AG10803 (cell line): Measurements from ENCODE around the gene PSORS1C2.
"Not testable (repeated sequence)": the region's sequence is repeated elsewhere in the genome, so short reads cannot be mapped to it uniquely, and the experiment has no call there.

ENCODE experiments used
- DNase-seq: peaks from one replicate; pipeline ENCODE4 v3.0.0; 2010; ENCODE audit warnings: low read depth
- H3K4me3 ChIP-seq: 2 replicates; pipeline ENCODE4 v1.5.1; 2011; ENCODE audit warnings: mild to moderate bottlenecking, low read length, control low read depth
- CTCF ChIP-seq: conservative IDR thresholded peaks from 2 replicates; pipeline ENCODE4 v1.5.1; 2011; ENCODE audit warnings: mild to moderate bottlenecking, low read length, control low read depth, inconsistent platforms

The PSORS1C2 gene

DNA sequence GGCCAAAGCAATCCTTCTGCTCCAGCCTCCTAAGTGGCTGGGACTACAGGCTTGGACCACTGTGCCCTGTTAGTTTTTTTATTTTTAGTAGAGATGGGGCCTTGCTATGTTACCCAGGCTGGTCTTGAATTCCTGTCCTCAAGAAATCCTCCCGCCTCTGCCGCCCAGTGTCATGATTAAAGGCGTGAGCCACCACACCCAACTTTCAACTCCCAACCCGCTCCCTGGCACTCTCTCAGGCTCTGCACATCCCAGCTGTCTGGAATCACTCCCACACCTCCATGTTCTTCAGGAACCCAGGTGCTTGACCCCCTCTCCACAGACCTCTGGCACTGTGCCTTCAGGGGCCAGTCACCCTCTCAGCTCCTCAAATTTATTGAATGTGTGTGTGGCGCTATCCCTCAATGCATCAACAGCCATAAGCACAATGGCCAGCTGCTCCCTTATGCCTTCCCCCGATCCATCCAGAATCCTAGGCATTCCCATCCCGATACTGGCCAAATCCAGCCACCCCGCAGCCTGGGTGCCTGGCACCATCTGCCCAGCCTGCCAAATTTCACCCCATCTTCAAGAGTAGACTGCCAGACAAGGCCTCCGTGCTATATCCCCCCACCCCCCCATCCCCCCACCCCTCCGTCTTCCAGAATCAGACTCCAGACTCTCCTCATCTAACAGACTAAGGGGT lies 32.3 kb upstream of the PSORS1C2 start:
- DNase-seq, result no peak
- H3K4me3 ChIP-seq, result no peak overlapping the region
- TF ChIP-seq CTCF, result no peak

DNA sequence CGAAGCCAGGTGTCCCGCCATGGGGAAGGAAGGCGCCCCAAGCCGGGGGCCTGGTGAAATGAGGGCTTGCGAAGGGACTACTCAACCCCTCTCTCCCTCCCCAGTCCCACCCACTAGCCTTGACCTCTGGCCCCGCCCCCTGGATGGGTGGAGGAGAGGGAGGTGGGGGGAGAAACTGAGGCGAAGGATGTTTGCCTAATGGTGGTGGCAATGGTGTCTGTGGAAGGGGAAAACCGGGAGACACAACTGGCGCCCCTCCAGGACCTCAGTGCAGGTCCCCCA lies 31.7 kb upstream of the PSORS1C2 start, which contains the start of gene POU5F1:
TSS of gene POU5F1 (minus strand) at position 83 of the 282 bp plus-strand sequence. CDS start at position 21, 62 bp downstream.
- H3K4me3 ChIP-seq, result no peak within 1 kb of the TSS
- no peak for DNase-seq
- no peak for TF ChIP-seq CTCF

DNA sequence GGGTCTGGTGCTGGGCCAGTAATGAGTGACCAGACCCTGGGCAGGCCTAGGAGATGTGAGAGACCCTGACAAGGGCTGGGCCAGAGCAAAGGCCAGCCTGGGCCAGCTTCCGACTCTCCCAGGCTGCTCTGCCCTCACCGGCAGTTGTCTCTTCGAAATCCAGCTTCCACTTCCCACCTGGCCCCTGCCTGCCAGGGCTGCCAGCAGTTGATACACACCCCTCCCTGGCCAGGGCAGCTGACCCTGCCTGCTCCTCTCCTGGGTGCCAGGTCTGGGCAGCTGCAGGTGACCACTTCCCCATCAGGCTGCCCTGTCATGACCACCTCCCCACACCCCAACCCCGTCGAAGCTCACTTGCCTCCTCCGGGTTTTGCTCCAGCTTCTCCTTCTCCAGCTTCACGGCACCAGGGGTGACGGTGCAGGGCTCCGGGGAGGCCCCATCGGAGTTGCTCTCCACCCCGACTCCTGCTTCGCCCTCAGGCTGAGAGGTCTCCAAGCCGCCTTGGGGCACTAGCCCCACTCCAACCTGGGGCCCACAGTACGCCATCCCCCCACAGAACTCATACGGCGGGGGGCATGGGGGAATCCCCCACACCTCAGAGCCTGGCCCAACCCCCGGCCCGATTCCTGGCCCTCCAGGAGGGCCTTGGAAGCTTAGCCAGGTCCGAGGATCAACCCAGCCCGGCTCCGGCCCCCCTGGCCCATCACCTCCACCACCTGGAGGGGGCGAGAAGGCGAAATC lies 31.2 kb upstream of the PSORS1C2 start:
- not testable (repeated sequence) for DNase-seq, H3K4me3 ChIP-seq

DNA sequence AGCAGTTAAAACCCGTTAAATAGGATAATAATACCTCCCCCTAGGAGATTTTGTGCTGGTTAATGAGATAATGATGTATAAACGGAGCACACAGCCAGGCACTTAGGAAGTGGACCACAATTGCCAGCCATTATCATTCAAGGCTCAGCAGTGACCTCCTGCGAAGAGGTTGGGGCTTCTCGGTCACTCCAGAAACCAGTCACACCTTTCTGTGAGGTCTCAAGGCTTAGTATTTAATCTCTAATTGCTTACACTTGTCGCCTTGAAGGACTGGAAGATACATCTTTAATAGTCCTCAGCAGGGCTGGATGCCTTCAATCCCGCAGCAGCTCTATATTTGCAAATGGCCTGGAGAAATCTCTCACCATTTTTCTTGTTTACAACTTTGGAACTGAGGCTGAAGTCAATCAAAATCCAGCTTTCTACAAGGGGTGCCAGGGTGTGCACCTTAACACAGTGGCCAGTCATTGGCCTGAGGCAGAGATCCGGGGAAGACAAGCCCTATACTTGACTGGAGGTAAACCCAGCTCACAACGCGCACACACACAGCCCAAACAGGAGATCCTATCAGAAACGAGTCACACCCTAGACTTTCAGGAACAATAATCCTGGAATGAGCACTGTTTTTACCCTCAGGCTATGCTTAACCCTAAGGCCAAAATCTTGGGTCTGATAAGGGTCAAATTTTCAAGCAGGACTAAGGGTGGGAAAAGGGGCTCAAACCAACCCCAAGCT lies 30.4 kb upstream of the PSORS1C2 start:
- no peak for TF ChIP-seq CTCF
- H3K4me3 ChIP-seq, result no peak overlapping the region
- DNase-seq, result no peak

DNA sequence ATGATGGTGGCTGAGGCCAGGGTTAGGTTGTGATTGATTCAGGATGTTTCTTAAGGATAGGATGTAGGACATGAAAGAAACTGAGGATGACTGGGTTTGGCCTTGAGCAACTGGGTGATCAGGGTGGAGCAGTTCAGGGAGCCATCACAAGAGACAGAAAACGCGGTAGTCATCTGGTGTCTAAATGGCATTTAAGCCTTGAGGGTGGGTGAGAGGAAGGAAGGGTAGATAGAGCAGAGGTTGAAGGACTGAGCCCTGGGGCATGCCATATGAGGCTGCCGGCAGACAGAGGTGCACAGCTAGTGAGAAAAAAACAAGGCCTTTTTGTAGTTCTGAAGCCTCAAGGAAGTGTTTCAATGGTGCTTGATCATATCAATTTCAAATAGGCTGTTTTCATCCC lies 29.7 kb upstream of the PSORS1C2 start:
- TF ChIP-seq CTCF, result no peak
- DNase-seq, result no peak
- H3K4me3 ChIP-seq, result no peak overlapping the region

DNA sequence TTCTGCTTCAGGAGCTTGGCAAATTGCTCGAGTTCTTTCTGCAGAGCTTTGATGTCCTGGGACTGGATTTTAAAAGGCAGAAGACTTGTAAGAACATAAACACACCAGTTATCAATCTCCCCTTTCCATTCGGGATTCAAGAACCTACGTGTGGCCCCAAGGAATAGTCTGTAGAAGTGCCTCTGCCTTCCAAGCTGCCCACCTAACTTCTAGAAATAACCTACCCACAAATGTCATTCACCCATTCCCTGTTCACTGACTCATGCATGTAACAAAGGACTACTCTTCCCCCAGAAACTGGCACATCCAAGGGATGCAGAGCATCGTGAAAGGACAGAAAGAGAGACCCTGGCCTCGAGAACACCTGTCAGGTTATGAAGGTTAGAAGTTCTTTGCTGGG lies 27.1 kb upstream of the PSORS1C2 start:
- no peak for TF ChIP-seq CTCF
- H3K4me3 ChIP-seq, result no peak overlapping the region
- DNase-seq, result no peak

DNA sequence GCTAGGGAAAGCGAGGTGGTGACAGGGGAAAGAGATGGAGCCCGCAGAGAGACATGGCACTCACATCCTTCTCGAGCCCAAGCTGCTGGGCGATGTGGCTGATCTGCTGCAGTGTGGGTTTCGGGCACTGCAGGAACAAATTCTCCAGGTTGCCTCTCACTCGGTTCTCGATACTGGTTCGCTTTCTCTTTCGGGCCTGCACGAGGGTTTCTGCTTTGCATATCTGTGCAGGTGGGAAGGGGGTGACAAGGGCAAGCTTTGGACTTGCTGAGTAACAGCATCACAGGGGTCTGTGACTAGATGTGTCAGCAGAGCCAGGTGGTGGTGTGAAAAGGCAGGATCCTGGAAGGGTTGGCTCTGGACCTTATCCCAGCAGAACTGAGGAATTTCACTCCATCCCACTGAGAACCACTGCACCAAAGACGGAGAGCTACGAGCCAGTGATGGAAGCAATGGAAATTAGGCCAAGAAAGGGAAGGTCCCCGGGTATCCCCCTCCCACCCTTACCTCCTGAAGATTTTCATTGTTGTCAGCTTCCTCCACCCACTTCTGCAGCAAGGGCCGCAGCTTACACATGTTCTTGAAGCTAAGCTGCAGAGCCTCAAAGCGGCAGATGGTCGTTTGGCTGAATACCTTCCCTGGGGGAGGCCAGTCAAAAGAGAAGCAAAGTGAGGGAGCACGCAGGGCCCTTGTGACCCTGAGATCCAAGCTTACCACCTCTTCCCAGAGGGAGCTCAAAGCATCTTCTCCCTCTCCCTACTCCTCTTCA lies 26.4 kb upstream of the PSORS1C2 start:
- DNase-seq, H3K4me3 ChIP-seq: not testable (repeated sequence)

DNA sequence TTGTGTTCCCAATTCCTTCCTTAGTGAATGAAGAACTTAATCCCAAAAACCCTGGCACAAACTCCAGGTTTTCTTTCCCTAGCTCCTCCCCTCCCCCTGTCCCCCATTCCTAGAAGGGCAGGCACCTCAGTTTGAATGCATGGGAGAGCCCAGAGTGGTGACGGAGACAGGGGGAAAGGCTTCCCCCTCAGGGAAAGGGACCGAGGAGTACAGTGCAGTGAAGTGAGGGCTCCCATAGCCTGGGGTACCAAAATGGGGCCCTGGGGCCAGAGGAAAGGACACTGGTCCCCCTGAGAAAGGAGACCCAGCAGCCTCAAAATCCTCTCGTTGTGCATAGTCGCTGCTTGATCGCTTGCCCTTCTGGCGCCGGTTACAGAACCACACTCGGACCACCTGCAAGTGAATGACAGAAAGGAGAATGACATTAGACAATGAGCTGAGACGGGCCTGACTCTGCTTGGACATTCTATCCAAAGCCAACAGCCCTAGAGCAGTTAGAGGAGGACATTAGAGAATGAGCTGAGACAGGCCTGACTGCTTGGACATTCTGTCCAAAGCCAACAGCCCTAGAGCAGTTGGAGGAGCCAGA lies 25.7 kb upstream of the PSORS1C2 start:
- not testable (repeated sequence) for DNase-seq, H3K4me3 ChIP-seq
